ENCODE results near the gene BRINP3.

The BRINP3 gene

GRCh38 chr1:190226006-190226405 is 251.7 kb downstream of the BRINP3 start:
- TF ChIP-seq, protein P1, sequence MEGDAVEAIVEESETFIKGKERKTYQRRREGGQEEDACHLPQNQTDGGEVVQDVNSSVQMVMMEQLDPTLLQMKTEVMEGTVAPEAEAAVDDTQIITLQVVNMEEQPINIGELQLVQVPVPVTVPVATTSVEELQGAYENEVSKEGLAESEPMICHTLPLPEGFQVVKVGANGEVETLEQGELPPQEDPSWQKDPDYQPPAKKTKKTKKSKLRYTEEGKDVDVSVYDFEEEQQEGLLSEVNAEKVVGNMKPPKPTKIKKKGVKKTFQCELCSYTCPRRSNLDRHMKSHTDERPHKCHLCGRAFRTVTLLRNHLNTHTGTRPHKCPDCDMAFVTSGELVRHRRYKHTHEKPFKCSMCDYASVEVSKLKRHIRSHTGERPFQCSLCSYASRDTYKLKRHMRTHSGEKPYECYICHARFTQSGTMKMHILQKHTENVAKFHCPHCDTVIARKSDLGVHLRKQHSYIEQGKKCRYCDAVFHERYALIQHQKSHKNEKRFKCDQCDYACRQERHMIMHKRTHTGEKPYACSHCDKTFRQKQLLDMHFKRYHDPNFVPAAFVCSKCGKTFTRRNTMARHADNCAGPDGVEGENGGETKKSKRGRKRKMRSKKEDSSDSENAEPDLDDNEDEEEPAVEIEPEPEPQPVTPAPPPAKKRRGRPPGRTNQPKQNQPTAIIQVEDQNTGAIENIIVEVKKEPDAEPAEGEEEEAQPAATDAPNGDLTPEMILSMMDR (IDR thresholded peaks at IDR 0.05) = no peak

GRCh38 chr1:190212450-190212849 is 265.2 kb downstream of the BRINP3 start:
- TF ChIP-seq, protein P1 (IDR thresholded peaks at IDR 0.05) = no peak

GRCh38 chr1:190207733-190208132 is 269.9 kb downstream of the BRINP3 start:
- TF ChIP-seq, protein P1 (IDR thresholded peaks at IDR 0.05) = no peak

DNA sequence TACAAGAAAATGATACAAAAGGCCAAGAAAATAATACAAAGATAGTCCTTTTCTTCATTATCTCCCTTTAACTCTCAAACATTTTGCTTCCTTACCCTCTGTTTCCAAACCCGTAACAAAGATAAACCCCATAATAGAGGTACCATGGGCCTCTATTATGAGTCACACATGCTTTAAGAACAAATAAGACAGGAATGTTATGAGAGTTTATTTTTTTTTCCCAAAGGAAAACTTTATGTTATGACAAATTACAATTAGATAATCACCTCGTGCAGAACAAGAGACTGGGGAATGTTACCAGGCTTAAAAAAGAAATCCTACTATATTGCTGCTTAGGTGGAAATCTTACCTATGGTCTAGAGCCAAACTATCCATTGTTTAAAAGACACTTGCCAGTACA is 272.0 kb downstream of the BRINP3 start:
- TF ChIP-seq, protein P1 (IDR thresholded peaks at IDR 0.05) = no peak

- TF ChIP-seq, protein P1 (IDR thresholded peaks at IDR 0.05) = no peak
These were observed 281.6 kb downstream of the BRINP3 start for GRCh38 chr1:190196020-190196419.

DNA sequence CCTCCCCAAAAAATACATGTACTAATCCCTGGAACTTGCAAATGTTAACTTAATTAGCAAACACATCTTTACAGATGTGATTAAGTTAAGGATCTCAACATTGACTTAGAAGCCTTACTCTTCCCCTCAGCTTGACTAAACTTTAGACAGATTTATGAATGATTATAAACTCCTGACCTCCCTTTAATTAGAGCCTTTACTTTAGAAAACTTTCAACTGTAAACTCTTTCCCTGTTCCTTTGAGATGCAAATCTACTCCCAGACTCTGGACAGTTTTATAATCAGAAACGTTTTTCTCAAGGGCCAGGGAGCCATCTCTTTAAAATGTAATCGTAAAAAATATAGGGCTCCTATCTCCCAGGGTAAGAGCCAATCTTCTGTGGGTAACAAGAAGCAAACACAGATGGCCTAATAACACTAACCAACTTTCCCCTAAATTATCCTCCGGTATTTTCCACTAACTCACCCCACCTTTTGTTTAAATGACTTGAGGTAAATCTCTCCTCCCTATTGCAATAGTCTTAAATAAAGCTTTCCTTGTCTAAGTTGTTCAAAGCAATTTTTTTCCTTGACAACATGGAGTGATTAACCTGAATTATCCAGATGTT is 284.1 kb downstream of the BRINP3 start:
- TF ChIP-seq, protein P1 (IDR thresholded peaks at IDR 0.05) = no peak

GRCh38 chr1:190192627-190193026 is 285.0 kb downstream of the BRINP3 start:
- TF ChIP-seq, protein P1 (IDR thresholded peaks at IDR 0.05) = no peak

DNA sequence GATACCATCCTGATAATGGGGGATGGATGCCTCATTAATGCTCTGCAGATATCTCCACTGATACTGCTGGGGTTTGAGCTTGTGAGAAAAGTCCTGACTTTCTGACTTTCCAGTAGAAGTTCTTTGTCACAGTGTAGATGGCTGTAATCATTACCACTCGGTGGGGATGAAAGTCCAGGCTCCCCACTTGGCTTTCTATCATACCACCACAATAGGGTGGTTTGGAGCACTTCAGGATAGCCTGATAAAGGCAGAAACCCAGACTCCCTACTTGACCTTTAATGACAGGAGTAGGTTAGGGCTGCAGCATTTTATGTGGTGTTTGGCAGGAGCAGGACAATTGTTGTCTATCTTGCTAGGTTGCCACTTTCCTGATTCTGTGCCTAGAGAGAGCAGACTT is 294.1 kb downstream of the BRINP3 start:
- TF ChIP-seq, protein P1 (IDR thresholded peaks at IDR 0.05) = no peak

All from LNCAP (cell line).